Liver (tissue), 9 donors: ENCODE results near the gene TRIM15. TPM values are rescaled to one million over a fixed set of nuclear protein-coding genes. Genes with fewer than 3 reads are reported as not detected.

Experiments used
- DNase-seq: peaks from one replicate; pipeline ENCODE4 v3.0.0-alpha.2; 2017; ENCODE audit warnings: low spot score
- H3K27ac ChIP-seq, 2 donors: one replicate each; pipeline ENCODE4 v1.7.0; 2013; ENCODE audit warnings: inconsistent platforms in 2 of 2, low read length in 2 of 2, control low read depth in 1 of 2, low read depth in 1 of 2, mild to moderate bottlenecking in 1 of 2
- H3K27me3 ChIP-seq, 4 donors: one replicate each; pipeline versions ENCODE4 v1.6.1 to v1.7.0; 2013; ENCODE audit warnings: low read length in 3 of 4, inconsistent platforms in 1 of 4, mild to moderate bottlenecking in 1 of 4, moderate library complexity in 1 of 4; ENCODE audit not compliant: control insufficient read depth in 4 of 4, insufficient read depth in 4 of 4
- H3K36me3 ChIP-seq, 4 donors: one replicate each; pipeline versions ENCODE4 v1.6.1 to v1.7.0; 2013; ENCODE audit warnings: low read length in 3 of 4, mild to moderate bottlenecking in 3 of 4, low read depth in 1 of 4, moderate library complexity in 1 of 4; ENCODE audit not compliant: control insufficient read depth in 4 of 4, insufficient read depth in 3 of 4
- H3K4me1 ChIP-seq, 4 donors: one replicate each; pipeline versions ENCODE4 v1.6.1 to v1.7.0; 2013; ENCODE audit warnings: low read length in 3 of 4, mild to moderate bottlenecking in 3 of 4, moderate library complexity in 1 of 4; ENCODE audit not compliant: control insufficient read depth in 4 of 4, insufficient read depth in 4 of 4
- H3K4me3 ChIP-seq, 3 donors: one replicate each; pipeline versions ENCODE4 v1.6.1 to v1.7.0; 2013; ENCODE audit warnings: low read length in 3 of 3, control low read depth in 1 of 3, low read depth in 1 of 3, mild to moderate bottlenecking in 1 of 3
- H3K9ac ChIP-seq, 2 donors: one replicate each; pipeline ENCODE4 v1.7.0; 2013; ENCODE audit warnings: low read length in 2 of 2, mild to moderate bottlenecking in 2 of 2, moderate library complexity in 2 of 2, control low read depth in 1 of 2, low read depth in 1 of 2
- H3K9me3 ChIP-seq, 4 donors: one replicate each; pipeline versions ENCODE4 v1.6.1 to v1.7.0; 2013; ENCODE audit warnings: low read length in 3 of 4; ENCODE audit not compliant: control insufficient read depth in 4 of 4
- ATF3 ChIP-seq: IDR thresholded peaks from 2 replicates; pipeline ENCODE4 v1.6.1; 2016; ENCODE audit warnings: antibody characterized with exemption
- CTCF ChIP-seq: fragments of 150-350 bp; IDR thresholded peaks from 2 replicates; pipeline ENCODE4 v1.5.1; 2017; ENCODE audit warnings: improper control_type of control experiment, low read depth, low read length; ENCODE audit not compliant: missing input control
- EGR1 ChIP-seq, 2 donors: IDR thresholded peaks; 2 replicates each; pipeline ENCODE4 v1.6.1; 2016 to 2018; ENCODE audit warnings: antibody characterized with exemption in 2 of 2, low read depth in 2 of 2
- FOXA1 ChIP-seq: IDR thresholded peaks from 2 replicates; pipeline ENCODE4 v1.6.1; 2016; ENCODE audit warnings: antibody characterized with exemption
- FOXA2 ChIP-seq: IDR thresholded peaks from 2 replicates; pipeline ENCODE4 v1.6.1; 2016; ENCODE audit warnings: antibody characterized with exemption
- GABPA ChIP-seq, 2 donors: IDR thresholded peaks in 1 of 2; conservative IDR thresholded peaks in 1 of 2; 2 replicates each; pipeline ENCODE4 v1.6.1; 2016; ENCODE audit warnings: antibody characterized with exemption in 2 of 2, mild to moderate bottlenecking in 1 of 2, moderate library complexity in 1 of 2
- HNF4A ChIP-seq, 2 donors: conservative IDR thresholded peaks; 2 replicates each; pipeline ENCODE4 v1.6.1; 2016; ENCODE audit warnings: antibody characterized with exemption in 2 of 2, mild to moderate bottlenecking in 2 of 2
- HNF4G ChIP-seq: IDR thresholded peaks from 2 replicates; pipeline ENCODE4 v1.6.1; 2016; ENCODE audit warnings: antibody characterized with exemption
- JUND ChIP-seq, 2 donors: IDR thresholded peaks; 2 replicates each; pipeline ENCODE4 v1.6.1; 2016; ENCODE audit warnings: antibody characterized with exemption in 2 of 2
- MAX ChIP-seq: IDR thresholded peaks from 2 replicates; pipeline ENCODE4 v1.6.1; 2016; ENCODE audit warnings: antibody characterized with exemption
- NR2F2 ChIP-seq: IDR thresholded peaks from 2 replicates; pipeline ENCODE4 v1.6.1; 2016; ENCODE audit warnings: antibody characterized with exemption
- RAD21 ChIP-seq, 2 donors: IDR thresholded peaks; 2 replicates each; pipeline ENCODE4 v1.6.1; 2016; ENCODE audit warnings: antibody characterized with exemption in 2 of 2, mild to moderate bottlenecking in 2 of 2
- REST ChIP-seq: IDR thresholded peaks from 2 replicates; pipeline ENCODE4 v1.6.1; 2016; ENCODE audit warnings: antibody characterized with exemption, mild to moderate bottlenecking
- RXRA ChIP-seq, 2 donors: IDR thresholded peaks; 2 replicates each; pipeline ENCODE4 v1.6.1; 2017 to 2018; ENCODE audit warnings: antibody characterized with exemption in 2 of 2, mild to moderate bottlenecking in 1 of 2
- SP1 ChIP-seq: IDR thresholded peaks from 2 replicates; pipeline ENCODE4 v1.6.1; 2018; ENCODE audit warnings: antibody characterized with exemption, mild to moderate bottlenecking
- TAF1 ChIP-seq: conservative IDR thresholded peaks from 2 replicates; pipeline ENCODE4 v1.6.1; 2016; ENCODE audit warnings: antibody characterized with exemption, mild to moderate bottlenecking
- YY1 ChIP-seq: IDR thresholded peaks from 2 replicates; pipeline ENCODE4 v1.6.1; 2016; ENCODE audit warnings: antibody characterized with exemption, mild to moderate bottlenecking
- ZBTB33 ChIP-seq: IDR thresholded peaks from 2 replicates; pipeline ENCODE4 v1.6.1; 2016; ENCODE audit warnings: antibody characterized with exemption
- WGBS: extraction: QIAGEN DNeasy Blood & Tissue Kit; methylation state at CpG from one replicate; pipeline ENCODE4 v1.1.7; 2013; 5-methylcytosine and 5-hydroxymethylcytosine counted together
- polyA plus RNA-seq, 2 donors: library from polyadenylated mRNA; stranded (reverse) in 1 of 2; unstranded in 1 of 2; fragments of 200-250 nt in 1 of 2; fragments of >200 nt in 1 of 2; fragmentation: Nextera tagmentation in 1 of 2; extraction: Ambion mirVana in 1 of 2; gene quantifications; one replicate each; pipeline versions ENCODE4 v1.2.1 to v1.2.3, GENCODE V29; 2013 to 2015
- total RNA-seq, 2 donors: library from RNA; depleted of rRNA; stranded (reverse); fragments of >200 nt; gene quantifications; one replicate each; pipeline ENCODE4 v1.2.3, GENCODE V29; 2014
- donor health status: healthy.
- donor health status: healthy.
- donor health status: healthy.
- donor health status: healthy.
- donor health status: healthy.

Gene TRIM15
- total and polyA plus RNA-seq, 4 donors, result 1.6 to 2.8 (median 1.9) TPM

GRCh38 chr6:30214657-30214982 is 51.3 kb downstream of the TRIM15 start (continued):
- no peak for TF ChIP-seq JUND (IDR thresholded peaks at IDR 0.05)

- WGBS, result 90% methylated on average over 3 of the region's 3 CpGs
- Histone ChIP-seq H3K36me3 (no peaks in the 10 kb centered on the region), H3K27ac (no peak overlapping the region), H3K9me3 (no peaks in the 10 kb centered on the region), H3K4me3 (no peak overlapping the region), H3K4me1 (peaks cover 4 to 26% (median 16%) of the 10 kb centered on the region in 4 donors), H3K9ac (no peak overlapping the region), H3K27me3 (no peaks in the 10 kb centered on the region)
- DNase-seq, result no peak
- TF ChIP-seq TAF1 (no peak), MAX (no peak), FOXA1 (no peak), HNF4G (no peak), SP1 (no peak), CTCF (no peak), GABPA (IDR thresholded peaks at IDR 0.05 in 1 of 2, conservative IDR thresholded peaks at IDR 0.05 in 1 of 2) (no peak), HNF4A (conservative IDR thresholded peaks at IDR 0.05) (no peak), FOXA2 (no peak), ZBTB33 (no peak), JUND (IDR thresholded peaks at IDR 0.05) (no peak), NR2F2 (no peak), EGR1 (IDR thresholded peaks at IDR 0.05; ENCODE audit: low read depth in 2 of 2) (no peak), RAD21 (IDR thresholded peaks at IDR 0.05) (no peak), REST (no peak), YY1 (no peak), RXRA (IDR thresholded peaks at IDR 0.05) (no peak), ATF3 (no peak)
Measured at GRCh38 chr6:30216096-30216495, 52.8 kb downstream of the TRIM15 start.
